ENCODE data around the gene CSNK1G2.

GRCh38 chr19:1986357-1987162, 45.6 kb downstream of the CSNK1G2 start:
- TF ChIP-seq, protein P1, sequence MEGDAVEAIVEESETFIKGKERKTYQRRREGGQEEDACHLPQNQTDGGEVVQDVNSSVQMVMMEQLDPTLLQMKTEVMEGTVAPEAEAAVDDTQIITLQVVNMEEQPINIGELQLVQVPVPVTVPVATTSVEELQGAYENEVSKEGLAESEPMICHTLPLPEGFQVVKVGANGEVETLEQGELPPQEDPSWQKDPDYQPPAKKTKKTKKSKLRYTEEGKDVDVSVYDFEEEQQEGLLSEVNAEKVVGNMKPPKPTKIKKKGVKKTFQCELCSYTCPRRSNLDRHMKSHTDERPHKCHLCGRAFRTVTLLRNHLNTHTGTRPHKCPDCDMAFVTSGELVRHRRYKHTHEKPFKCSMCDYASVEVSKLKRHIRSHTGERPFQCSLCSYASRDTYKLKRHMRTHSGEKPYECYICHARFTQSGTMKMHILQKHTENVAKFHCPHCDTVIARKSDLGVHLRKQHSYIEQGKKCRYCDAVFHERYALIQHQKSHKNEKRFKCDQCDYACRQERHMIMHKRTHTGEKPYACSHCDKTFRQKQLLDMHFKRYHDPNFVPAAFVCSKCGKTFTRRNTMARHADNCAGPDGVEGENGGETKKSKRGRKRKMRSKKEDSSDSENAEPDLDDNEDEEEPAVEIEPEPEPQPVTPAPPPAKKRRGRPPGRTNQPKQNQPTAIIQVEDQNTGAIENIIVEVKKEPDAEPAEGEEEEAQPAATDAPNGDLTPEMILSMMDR (IDR thresholded peaks at IDR 0.05; ENCODE audit: low read depth, low read length) = no peak
- TF ChIP-seq, protein P2, sequence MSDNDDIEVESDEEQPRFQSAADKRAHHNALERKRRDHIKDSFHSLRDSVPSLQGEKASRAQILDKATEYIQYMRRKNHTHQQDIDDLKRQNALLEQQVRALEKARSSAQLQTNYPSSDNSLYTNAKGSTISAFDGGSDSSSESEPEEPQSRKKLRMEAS (IDR thresholded peaks at IDR 0.05; ENCODE audit: low read depth, low read length) = no peak
- no peak for TF ChIP-seq MYC (IDR thresholded peaks at IDR 0.05; ENCODE audit: low read depth, low read length)
